Mucosa of descending colon (tissue), 3 donors: ENCODE data around the gene MYORG. TPM values are rescaled to one million over a fixed set of nuclear protein-coding genes. Genes with fewer than 3 reads are reported as not detected.

Experiments used
- ATAC-seq: fragments of 200-7000 bp; cut with Tn5 transposase; one replicate; pipeline ENCODE4 v1.9.1; 2020; ENCODE audit warnings: mild to moderate bottlenecking, moderate library complexity
- DNase-seq, 3 donors: peaks; one replicate each; pipeline ENCODE4 v3.0.0-alpha.2; 2020
- H3K36me3 ChIP-seq: fragments of 200-600 bp; one replicate; pipeline ENCODE4 v1.8.0; 2021; ENCODE audit warnings: low read depth, mild to moderate bottlenecking
- H3K4me1 ChIP-seq: fragments of 200-600 bp; one replicate; pipeline ENCODE4 v1.8.0; 2021; ENCODE audit warnings: low read depth, mild to moderate bottlenecking
- H3K4me3 ChIP-seq: fragments of 200-600 bp; one replicate; pipeline ENCODE4 v1.8.0; 2021; ENCODE audit warnings: mild to moderate bottlenecking
- H3K9me3 ChIP-seq: fragments of 200-600 bp; one replicate; pipeline ENCODE4 v1.8.0; 2021; ENCODE audit warnings: mild to moderate bottlenecking
- intact Hi-C, 2 donors: fragments of 100-400 bp; cut with DNase I in 1 of 2; cut with micrococcal nuclease in 1 of 2; formaldehyde crosslinking; loops; one replicate each; pipeline versions ENCODE4 v1.11.0 to v1.11.1; 2022; cut with DNase I, micrococcal nuclease
- total RNA-seq, 3 donors: library from RNA; stranded (reverse); fragmentation: NEBNext Ultra II Directional in 2 of 3; extraction: Animal tissue kit (Norgen Biotek cat#: 25700) in 2 of 3; gene quantifications; one replicate each; pipeline versions ENCODE4 v1.2.1 to v1.2.4, GENCODE V29; 2021 to 2023
- TF ChIP-seq, protein P1 (sequence below): fragments of 200-600 bp; IDR thresholded peaks from one replicate; pipeline ENCODE4 v1.8.0; 2022; ENCODE audit warnings: antibody characterized with exemption, mild to moderate bottlenecking
- donor health status: DM: no; HTN: no; CAD: no; lungs with moderate emphysema.
- donor health status: DM: no; HTN: no; CAD: no.
- donor health status: DM: no; HTN: yes; CAD: no.

Gene MYORG
- total RNA-seq, 3 donors from 2014 or later, result 48.8 to 88.2 (median 63.4) TPM

- Histone ChIP-seq H3K4me3 (no peak overlapping the region), H3K36me3 (no peaks in the 10 kb centered on the region), H3K9me3 (no peaks in the 10 kb centered on the region), H3K4me1 (peaks cover 20% of the 10 kb centered on the region)
- DNase-seq, result no peak
- TF ChIP-seq, protein P1, sequence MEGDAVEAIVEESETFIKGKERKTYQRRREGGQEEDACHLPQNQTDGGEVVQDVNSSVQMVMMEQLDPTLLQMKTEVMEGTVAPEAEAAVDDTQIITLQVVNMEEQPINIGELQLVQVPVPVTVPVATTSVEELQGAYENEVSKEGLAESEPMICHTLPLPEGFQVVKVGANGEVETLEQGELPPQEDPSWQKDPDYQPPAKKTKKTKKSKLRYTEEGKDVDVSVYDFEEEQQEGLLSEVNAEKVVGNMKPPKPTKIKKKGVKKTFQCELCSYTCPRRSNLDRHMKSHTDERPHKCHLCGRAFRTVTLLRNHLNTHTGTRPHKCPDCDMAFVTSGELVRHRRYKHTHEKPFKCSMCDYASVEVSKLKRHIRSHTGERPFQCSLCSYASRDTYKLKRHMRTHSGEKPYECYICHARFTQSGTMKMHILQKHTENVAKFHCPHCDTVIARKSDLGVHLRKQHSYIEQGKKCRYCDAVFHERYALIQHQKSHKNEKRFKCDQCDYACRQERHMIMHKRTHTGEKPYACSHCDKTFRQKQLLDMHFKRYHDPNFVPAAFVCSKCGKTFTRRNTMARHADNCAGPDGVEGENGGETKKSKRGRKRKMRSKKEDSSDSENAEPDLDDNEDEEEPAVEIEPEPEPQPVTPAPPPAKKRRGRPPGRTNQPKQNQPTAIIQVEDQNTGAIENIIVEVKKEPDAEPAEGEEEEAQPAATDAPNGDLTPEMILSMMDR, result no peak
- intact Hi-C loops, result no loop called here
- no peak for ATAC-seq
Measured at GRCh38 chr9:34326690-34327089, 50.0 kb downstream of the MYORG start.

- H3K36me3 ChIP-seq, result no peaks in the 10 kb centered on the region
- no peak for DNase-seq
- TF ChIP-seq, protein P1, result no peak
- H3K4me3 ChIP-seq, result no peak overlapping the region
- intact Hi-C loops, result no loop called here
- no peaks in the 10 kb centered on the region for H3K9me3 ChIP-seq
- ATAC-seq, result no peak
- no peaks in the 10 kb centered on the region for H3K4me1 ChIP-seq
Measured at GRCh38 chr9:34322899-34323591, 53.7 kb downstream of the MYORG start.

DNA sequence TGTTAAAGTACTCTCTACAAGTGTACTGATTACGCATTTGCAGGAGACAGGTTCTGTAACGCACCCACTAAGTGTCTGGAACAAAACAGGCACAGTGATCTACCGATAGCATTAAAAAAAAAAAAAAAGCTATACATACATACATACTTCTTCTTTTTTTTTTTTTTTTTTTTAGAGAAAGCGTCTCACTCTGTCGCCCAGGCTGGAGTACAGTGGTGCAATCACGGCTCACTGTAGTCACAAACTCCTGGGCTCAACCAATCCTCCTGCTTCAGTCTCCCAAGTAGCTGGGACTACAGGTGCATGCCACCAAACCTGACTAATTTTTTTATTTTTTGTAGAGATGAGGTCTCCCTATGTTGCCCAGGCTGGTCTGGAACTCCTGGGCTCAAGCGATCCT lies 55.2 kb downstream of the MYORG start:
- DNase-seq, result no peak
- TF ChIP-seq, protein P1, result no peak
- Histone ChIP-seq H3K4me1 (no peaks in the 10 kb centered on the region), H3K36me3 (no peaks in the 10 kb centered on the region), H3K4me3 (no peak overlapping the region), H3K9me3 (no peaks in the 10 kb centered on the region)
- no peak for ATAC-seq
- intact Hi-C loops, result no loop called here

DNA sequence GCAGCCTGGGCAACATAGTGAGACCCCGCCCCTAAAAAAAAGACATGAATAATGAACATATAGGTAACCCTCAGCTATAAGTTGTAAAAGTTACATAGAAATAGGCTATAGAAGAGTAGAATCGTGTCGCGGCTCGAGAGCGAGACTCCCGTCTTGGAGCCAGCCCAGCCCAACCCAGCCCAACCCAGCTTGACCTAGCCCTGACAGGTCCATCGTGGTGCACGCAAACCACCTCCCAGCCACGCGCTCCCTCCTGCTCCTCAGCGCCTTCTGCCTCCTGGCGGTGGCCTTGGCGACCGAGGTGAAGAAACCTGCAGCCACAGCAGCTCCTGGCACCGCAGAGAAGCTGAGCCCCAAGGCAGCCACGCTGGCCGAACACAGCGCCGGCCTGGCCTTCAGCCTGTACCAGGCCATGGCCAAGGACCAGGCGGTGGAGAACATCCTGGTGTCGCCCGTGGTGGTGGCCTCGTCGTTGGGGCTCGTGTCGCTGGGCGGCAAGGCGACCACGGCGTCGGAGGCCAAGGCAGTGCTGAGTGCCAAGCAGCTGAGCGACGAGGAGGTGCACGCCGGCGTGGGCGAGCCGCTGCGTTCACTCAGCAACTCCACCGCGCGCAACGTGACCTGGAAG lies 58.4 kb downstream of the MYORG start:
- TF ChIP-seq, protein P1, result no peak

DNA sequence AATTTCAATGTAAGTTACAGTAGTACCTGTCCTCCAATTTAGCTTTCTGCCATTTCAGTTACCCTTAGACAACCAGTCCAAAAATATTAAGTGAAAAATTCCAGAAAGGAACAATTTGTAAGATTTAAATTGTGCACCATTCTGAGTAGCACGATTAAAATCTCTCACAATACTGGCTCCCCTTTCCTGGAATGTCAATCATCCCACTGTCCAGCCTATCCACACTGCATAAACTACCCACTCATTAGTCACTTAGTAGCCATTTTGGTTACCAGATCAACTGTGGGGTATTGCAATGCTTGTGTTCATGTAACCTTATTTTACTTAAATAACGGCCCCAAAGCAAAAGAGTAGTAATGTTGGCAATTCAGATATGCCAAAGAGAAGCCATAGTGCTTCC lies 59.3 kb downstream of the MYORG start:
- Histone ChIP-seq H3K4me3 (no peak overlapping the region), H3K36me3 (no peaks in the 10 kb centered on the region), H3K4me1 (no peaks in the 10 kb centered on the region), H3K9me3 (no peaks in the 10 kb centered on the region)
- TF ChIP-seq, protein P1, result no peak
- DNase-seq, result no peak
- no peak for ATAC-seq
- intact Hi-C loops, result no loop called here

More for the DNA sequence above, 58.4 kb downstream of the MYORG start:
- Histone ChIP-seq H3K36me3 (no peaks in the 10 kb centered on the region), H3K9me3 (no peaks in the 10 kb centered on the region), H3K4me1 (no peaks in the 10 kb centered on the region), H3K4me3 (no peak overlapping the region)
- ATAC-seq, result no peak
- peak in 1 of 3 donors; percentile 44 for DNase-seq
- intact Hi-C loops, result no loop called here

Other genes with a start within 250 kb of the MYORG start
- gene UBAP1, start 197.9 kb downstream of the MYORG start, total RNA-seq, result 10 to 100 TPM; 33.7 to 53.1 (median 38.2) TPM
- gene KIF24, start 47.6 kb downstream of the MYORG start, total RNA-seq, result 1 to 10 TPM; 1.3 to 2.8 (median 1.8) TPM
- gene NUDT2, start 47.3 kb downstream of the MYORG start, total RNA-seq, result 10 to 100 TPM; 14.9 to 19.9 (median 17.2) TPM
- 10 to 100 TPM in 1 of 3 donors, 1 to 10 TPM in 2; 5.1 to 20.8 (median 8.6) TPM for gene FAM219A, start 81.7 kb upstream of the MYORG start, total RNA-seq
- gene DNAI1, start 81.9 kb upstream of the MYORG start, total RNA-seq, result not detected
- 1 to 10 TPM; 1.4 to 2.0 (median 1.5) TPM for gene ENHO, start 146.1 kb upstream of the MYORG start, total RNA-seq
- 10 to 100 TPM in 1 of 3 donors, 1 to 10 TPM in 2; 1.5 to 14.5 (median 7.7) TPM for gene CNTFR, start 212.8 kb upstream of the MYORG start, total RNA-seq
- 10 to 100 TPM; 29.4 to 47.2 (median 39.4) TPM for gene RPP25L, start 235.2 kb upstream of the MYORG start, total RNA-seq
- gene DCTN3, start 243.6 kb upstream of the MYORG start, total RNA-seq, result 10 to 100 TPM; 64.4 to 67.1 (median 64.7) TPM